CD14-positive monocyte (primary cell): ENCODE data around the gene COL24A1. TPM values are rescaled to one million over a fixed set of nuclear protein-coding genes. Genes with fewer than 3 reads are reported as not detected.

Experiments
- DNase-seq, 3 donors: peaks; one replicate each; pipeline ENCODE4 v3.0.0-alpha.2; 2011 to 2022
- H2AFZ ChIP-seq: 2 replicates; pipeline ENCODE4 v1.6.0; 2012; ENCODE audit warnings: mild to moderate bottlenecking, low read depth, low read length, inconsistent platforms; ENCODE audit not compliant: insufficient read depth, poor library complexity, severe bottlenecking
- H3K27ac ChIP-seq, 2 donors: 1 replicate in 1 of 2; 2 replicates in 1 of 2; pipeline ENCODE4 v1.5.1; 2012 to 2013; ENCODE audit warnings: low read length in 2 of 2, control low read depth in 1 of 2, inconsistent platforms in 1 of 2, low read depth in 1 of 2, mild to moderate bottlenecking in 1 of 2
- H3K27me3 ChIP-seq, 2 donors: one replicate each; pipeline versions ENCODE4 v1.6.0 to v1.6.1; 2011 to 2013; ENCODE audit warnings: low read length in 2 of 2; ENCODE audit not compliant: control insufficient read depth in 2 of 2, insufficient read depth in 2 of 2
- H3K36me3 ChIP-seq, 2 donors: replicated peaks in 1 of 2; 1 replicate in 1 of 2; 2 replicates in 1 of 2; pipeline versions ENCODE4 v1.5.1 to v1.6.1; 2012 to 2013; ENCODE audit warnings: low read length in 2 of 2, control low read depth in 1 of 2, inconsistent platforms in 1 of 2, mild to moderate bottlenecking in 1 of 2; ENCODE audit not compliant: insufficient read depth in 2 of 2, control insufficient read depth in 1 of 2
- H3K4me1 ChIP-seq, 2 donors: 1 replicate in 1 of 2; 2 replicates in 1 of 2; pipeline versions ENCODE4 v1.5.1 to v1.6.1; 2012 to 2013; ENCODE audit warnings: low read length in 2 of 2, control low read depth in 1 of 2, inconsistent platforms in 1 of 2, mild to moderate bottlenecking in 1 of 2, moderate library complexity in 1 of 2; ENCODE audit not compliant: insufficient read depth in 2 of 2, control insufficient read depth in 1 of 2
- H3K4me2 ChIP-seq: replicated peaks from 2 replicates; pipeline ENCODE3; 2012; ENCODE audit warnings: low read length, moderate library complexity, mild to moderate bottlenecking; ENCODE audit not compliant: poor library complexity, severe bottlenecking; ENCODE audit errors: extremely low read depth
- H3K4me3 ChIP-seq, 3 experiments: fragments of 200-600 bp in 1 of 3; sonication (generic) in 1 of 3; replicated peaks in 1 of 3; 1 replicate in 2 of 3; 2 replicates in 1 of 3; pipeline ENCODE4 v1.5.1; 2011 to 2013; ENCODE audit warnings: low read length in 3 of 3, mild to moderate bottlenecking in 3 of 3, control low read depth in 2 of 3, low read depth in 2 of 3, inconsistent platforms in 1 of 3, moderate library complexity in 1 of 3
- H3K79me2 ChIP-seq: 2 replicates; pipeline ENCODE4 v1.6.0; 2012; ENCODE audit warnings: mild to moderate bottlenecking, control low read depth, inconsistent platforms, low read length, moderate library complexity; ENCODE audit not compliant: insufficient read depth
- H3K9ac ChIP-seq: 2 replicates; pipeline ENCODE4 v1.6.0; 2017; ENCODE audit warnings: low read length, mild to moderate bottlenecking; ENCODE audit not compliant: insufficient read depth, poor library complexity, severe bottlenecking
- H3K9me3 ChIP-seq, 2 donors: replicated peaks in 1 of 2; 1 replicate in 1 of 2; 2 replicates in 1 of 2; pipeline versions ENCODE4 v1.5.1 to v1.6.1; 2012 to 2013; ENCODE audit warnings: low read length in 2 of 2, control low read depth in 1 of 2; ENCODE audit not compliant: control insufficient read depth in 1 of 2, insufficient read depth in 1 of 2
- H4K20me1 ChIP-seq: 2 replicates; pipeline ENCODE4 v1.6.0; 2012; ENCODE audit warnings: mild to moderate bottlenecking, low read length, control low read depth, moderate library complexity; ENCODE audit not compliant: insufficient read depth
- H3K27ac Mint-ChIP-seq, 7 donors: one replicate each; pipeline ENCODE4 v1.8.0; 2020; ENCODE audit warnings: mild to moderate bottlenecking in 7 of 7, mixed read lengths in 7 of 7, moderate library complexity in 6 of 7, inconsistent platforms in 2 of 7
- H3K27me3 Mint-ChIP-seq, 3 donors: one replicate each; pipeline ENCODE4 v1.8.0; 2021 to 2022; ENCODE audit warnings: low read depth in 3 of 3, mild to moderate bottlenecking in 3 of 3, mixed read lengths in 3 of 3, moderate library complexity in 3 of 3, inconsistent platforms in 1 of 3
- H3K36me3 Mint-ChIP-seq, 2 donors: one replicate each; pipeline ENCODE4 v1.8.0; 2020; ENCODE audit warnings: mixed read lengths in 2 of 2, inconsistent platforms in 1 of 2, mild to moderate bottlenecking in 1 of 2
- H3K4me1 Mint-ChIP-seq: one replicate; pipeline ENCODE4 v1.8.0; 2020; ENCODE audit warnings: mild to moderate bottlenecking, mixed read lengths
- H3K4me3 Mint-ChIP-seq, 2 donors: one replicate each; pipeline ENCODE4 v1.8.0; 2020; ENCODE audit warnings: mild to moderate bottlenecking in 2 of 2, mixed read lengths in 2 of 2, moderate library complexity in 1 of 2
- H3K9me3 Mint-ChIP-seq, 7 donors: one replicate each; pipeline ENCODE4 v1.8.0; 2020 to 2022; ENCODE audit warnings: mixed read lengths in 7 of 7, mild to moderate bottlenecking in 6 of 7, moderate library complexity in 6 of 7, inconsistent platforms in 2 of 7
- WGBS: methylation state at CpG from one replicate; pipeline ENCODE4 v1.1.5; 2013; ENCODE audit warnings: missing lambda C conversion rate; ENCODE audit not compliant: insufficient coverage; 5-methylcytosine and 5-hydroxymethylcytosine counted together
- intact Hi-C, 2 donors: fragments of 100-400 bp; cut with micrococcal nuclease; formaldehyde crosslinking; loops; one replicate each; pipeline versions ENCODE4 v1.15.0 to v1.15.1; 2023
- polyA plus RNA-seq, 3 donors: library from polyadenylated mRNA; depleted of rRNA in 1 of 3; unstranded in 2 of 3; stranded (reverse) in 1 of 3; fragments of 300-500 nt in 2 of 3; fragments of >200 nt in 1 of 3; fragmentation: Illumina TruSeq in 2 of 3; gene quantifications; 1 replicate in 2 of 3; 2 replicates in 1 of 3; pipeline ENCODE4 v1.2.3, GENCODE V29; 2012 to 2021
- TF ChIP-seq, protein P1 (sequence below): fragments of 200-600 bp; IDR thresholded peaks from one replicate; pipeline ENCODE4 v1.8.0; 2022; ENCODE audit warnings: antibody characterized with exemption, mild to moderate bottlenecking

Gene COL24A1
- polyA plus RNA-seq, 3 donors: 0.05 to 0.13 TPM; not detected in 1

DNA sequence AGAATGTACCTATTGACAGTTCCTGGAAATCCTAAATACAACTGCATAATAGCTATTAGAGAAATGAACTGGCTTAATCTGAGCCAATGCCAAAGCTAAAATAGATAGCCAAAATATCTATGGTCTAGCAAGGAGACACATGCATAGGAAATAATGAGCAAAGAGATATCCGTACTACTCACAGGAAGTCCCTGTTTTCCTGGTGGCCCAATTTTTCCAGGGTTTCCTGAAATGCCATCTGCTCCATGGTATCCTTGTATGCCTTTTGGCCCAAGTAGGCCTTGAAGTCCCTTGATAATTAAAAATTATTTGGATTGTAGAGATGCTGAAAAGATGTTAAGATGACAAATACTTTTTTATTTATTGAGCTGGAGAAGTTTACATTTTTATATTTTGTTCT is 340.0 kb downstream of the COL24A1 start:
- no peak overlapping the region for H3K4me3 Mint-ChIP-seq
- TF ChIP-seq, protein P1, sequence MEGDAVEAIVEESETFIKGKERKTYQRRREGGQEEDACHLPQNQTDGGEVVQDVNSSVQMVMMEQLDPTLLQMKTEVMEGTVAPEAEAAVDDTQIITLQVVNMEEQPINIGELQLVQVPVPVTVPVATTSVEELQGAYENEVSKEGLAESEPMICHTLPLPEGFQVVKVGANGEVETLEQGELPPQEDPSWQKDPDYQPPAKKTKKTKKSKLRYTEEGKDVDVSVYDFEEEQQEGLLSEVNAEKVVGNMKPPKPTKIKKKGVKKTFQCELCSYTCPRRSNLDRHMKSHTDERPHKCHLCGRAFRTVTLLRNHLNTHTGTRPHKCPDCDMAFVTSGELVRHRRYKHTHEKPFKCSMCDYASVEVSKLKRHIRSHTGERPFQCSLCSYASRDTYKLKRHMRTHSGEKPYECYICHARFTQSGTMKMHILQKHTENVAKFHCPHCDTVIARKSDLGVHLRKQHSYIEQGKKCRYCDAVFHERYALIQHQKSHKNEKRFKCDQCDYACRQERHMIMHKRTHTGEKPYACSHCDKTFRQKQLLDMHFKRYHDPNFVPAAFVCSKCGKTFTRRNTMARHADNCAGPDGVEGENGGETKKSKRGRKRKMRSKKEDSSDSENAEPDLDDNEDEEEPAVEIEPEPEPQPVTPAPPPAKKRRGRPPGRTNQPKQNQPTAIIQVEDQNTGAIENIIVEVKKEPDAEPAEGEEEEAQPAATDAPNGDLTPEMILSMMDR: no peak
- H3K9me3 ChIP-seq: no peaks in the 10 kb centered on the region
- no peaks in the 10 kb centered on the region for H3K27me3 Mint-ChIP-seq
- H3K36me3 ChIP-seq: no peaks in the 10 kb centered on the region
- no CpG with 5 or more reads among the region's 1 CpG for WGBS
- no peak overlapping the region for H3K27ac ChIP-seq
- no peak for DNase-seq
- no peak overlapping the region for H3K9ac ChIP-seq
- H2AFZ ChIP-seq: no peak overlapping the region
- H3K9me3 Mint-ChIP-seq: peaks cover 0 to 9% (median 2%) of the 10 kb centered on the region in 7 donors
- H3K27ac Mint-ChIP-seq: no peak overlapping the region
- no peaks in the 10 kb centered on the region for H3K79me2 ChIP-seq
- no peaks in the 10 kb centered on the region for H4K20me1 ChIP-seq
- H3K4me1 Mint-ChIP-seq: no peaks in the 10 kb centered on the region
- H3K27me3 ChIP-seq: no peaks in the 10 kb centered on the region
- H3K4me2 ChIP-seq: no peak overlapping the region
- H3K4me3 ChIP-seq: no peak overlapping the region
- intact Hi-C loops: no loop called here
- peaks cover 0 to 8% of the 10 kb centered on the region in 2 donors for H3K36me3 Mint-ChIP-seq
- H3K4me1 ChIP-seq: no peaks in the 10 kb centered on the region

DNA sequence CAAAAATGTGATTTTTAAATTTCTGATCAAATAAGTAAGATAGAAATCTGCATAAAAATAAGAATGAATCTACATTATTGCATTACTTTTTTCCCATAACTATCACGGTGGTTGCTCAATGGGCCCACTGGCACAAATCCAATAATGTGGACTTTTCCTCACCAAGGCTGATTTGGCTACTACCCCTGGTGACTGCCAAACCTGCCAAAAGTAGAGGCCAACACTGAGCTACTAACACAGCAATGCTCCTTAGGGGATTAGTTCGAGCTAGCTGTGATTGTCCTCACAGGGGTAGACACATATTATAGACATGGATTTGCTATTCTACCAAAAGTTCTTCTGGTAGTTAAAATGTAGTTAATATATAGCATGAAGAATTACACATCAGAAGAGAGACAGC is 340.7 kb downstream of the COL24A1 start:
- no peak overlapping the region for H3K4me2 ChIP-seq
- H3K79me2 ChIP-seq: no peaks in the 10 kb centered on the region
- no peaks in the 10 kb centered on the region for H3K27me3 ChIP-seq
- Mint-ChIP-seq H3K9me3 (peaks cover 0 to 9% (median 2%) of the 10 kb centered on the region in 7 donors), H3K36me3 (peaks cover 0 to 8% of the 10 kb centered on the region in 2 donors), H3K27me3 (no peaks in the 10 kb centered on the region), H3K4me3 (no peak overlapping the region), H3K4me1 (no peaks in the 10 kb centered on the region), H3K27ac (no peak overlapping the region)
- no peaks in the 10 kb centered on the region for H3K9me3 ChIP-seq
- no peak overlapping the region for H2AFZ ChIP-seq
- TF ChIP-seq, protein P1: no peak
- no peaks in the 10 kb centered on the region for H3K4me1 ChIP-seq
- no peak overlapping the region for H3K9ac ChIP-seq
- no peaks in the 10 kb centered on the region for H3K36me3 ChIP-seq
- H3K4me3 ChIP-seq: no peak overlapping the region
- no peak overlapping the region for H3K27ac ChIP-seq
- intact Hi-C loops: no loop called here
- no peaks in the 10 kb centered on the region for H4K20me1 ChIP-seq
- DNase-seq: no peak
- 80% methylated on average over 1 of the region's 2 CpGs for WGBS
